Uterus (tissue), 4 donors: Measurements from ENCODE around the gene CYP27C1. TPM values are rescaled to one million over a fixed set of nuclear protein-coding genes. Genes with fewer than 3 reads are reported as not detected.

Source experiments
- DNase-seq, 2 donors: peaks; one replicate each; pipeline ENCODE4 v3.0.0-alpha.2; 2019 to 2020
- H3K27ac ChIP-seq, 2 donors: fragments of 200-600 bp; sonication (generic); 1 replicate in 1 of 2; 2 replicates in 1 of 2; pipeline ENCODE4 v1.5.1; 2016 to 2018
- H3K27me3 ChIP-seq, 2 donors: fragments of 200-600 bp; sonication (generic); one replicate each; pipeline ENCODE4 v1.5.1; 2018 to 2019; ENCODE audit warnings: control low read depth in 1 of 2
- H3K36me3 ChIP-seq, 2 donors: fragments of 200-600 bp; sonication (generic); one replicate each; pipeline ENCODE4 v1.5.1; 2019; ENCODE audit warnings: control low read depth in 1 of 2
- H3K4me1 ChIP-seq, 2 donors: fragments of 200-600 bp; sonication (generic); one replicate each; pipeline ENCODE4 v1.5.1; 2018 to 2019; ENCODE audit warnings: control low read depth in 1 of 2
- H3K4me3 ChIP-seq, 2 donors: fragments of 200-600 bp; sonication (generic); 1 replicate in 1 of 2; 2 replicates in 1 of 2; pipeline ENCODE4 v1.5.1; 2018 to 2019; ENCODE audit warnings: mild to moderate bottlenecking in 1 of 2
- H3K9me3 ChIP-seq, 2 donors: fragments of 200-600 bp; sonication (generic); one replicate each; pipeline ENCODE4 v1.5.1; 2019; ENCODE audit warnings: control low read depth in 1 of 2
- CTCF ChIP-seq, 4 experiments: fragments of 200-600 bp in 2 of 4; fragments of 450-650 bp in 2 of 4; sonication (generic) in 2 of 4; IDR thresholded peaks; one replicate each; pipeline ENCODE4 v1.5.1; 2016 to 2019; ENCODE audit warnings: antibody characterized with exemption in 4 of 4, mild to moderate bottlenecking in 2 of 4, moderate library complexity in 1 of 4
- POLR2A ChIP-seq, 2 donors: fragments of 450-650 bp; IDR thresholded peaks; one replicate each; pipeline ENCODE4 v1.6.1; 2016; ENCODE audit warnings: antibody characterized with exemption in 2 of 2, mild to moderate bottlenecking in 1 of 2, moderate library complexity in 1 of 2
- intact Hi-C: fragments of 100-400 bp; cut with DNase I; formaldehyde crosslinking; loops from one replicate; pipeline ENCODE4 v1.15.1; 2023; ENCODE audit warnings: low total_unique reads
- total RNA-seq, 4 donors: library from RNA; depleted of rRNA in 3 of 4; stranded (reverse); fragments of >200 nt in 3 of 4; gene quantifications; one replicate each; pipeline versions ENCODE4 v1.1.0 to v1.2.4, GENCODE V29; 2014 to 2023
- donor health status: DM: yes; HTN: yes; CAD: no.

CYP27C1 gene
- total RNA-seq, 4 donors from 2014 or later, result 1.2 to 7.1 TPM; not detected in 2

GRCh38 chr2:127200962-127201361 is 19.1 kb downstream of the CYP27C1 start:
- Histone ChIP-seq H3K27me3 (no peaks in the 10 kb centered on the region), H3K27ac (no peak overlapping the region), H3K4me3 (no peak overlapping the region), H3K9me3 (no peaks in the 10 kb centered on the region), H3K4me1 (no peaks in the 10 kb centered on the region), H3K36me3 (no peaks in the 10 kb centered on the region)
- DNase-seq, result no peak
- TF ChIP-seq CTCF (IDR thresholded peaks at IDR 0.05), result no peak
- TF ChIP-seq POLR2A (IDR thresholded peaks at IDR 0.05), result no peak
- intact Hi-C loops, result no loop called here

- Histone ChIP-seq H3K9me3 (no peaks in the 10 kb centered on the region), H3K4me1 (no peaks in the 10 kb centered on the region), H3K4me3 (no peak overlapping the region), H3K36me3 (no peaks in the 10 kb centered on the region), H3K27ac (no peak overlapping the region), H3K27me3 (no peaks in the 10 kb centered on the region)
- intact Hi-C loops, result no loop called here
- TF ChIP-seq CTCF (IDR thresholded peaks at IDR 0.05), result no peak
- TF ChIP-seq POLR2A (IDR thresholded peaks at IDR 0.05), result no peak
- no peak for DNase-seq
Observed at GRCh38 chr2:127199223-127199622, 20.9 kb downstream of the CYP27C1 start.

- H3K4me1 ChIP-seq, result no peaks in the 10 kb centered on the region
- no peak overlapping the region for H3K27ac ChIP-seq
- no peak overlapping the region for H3K4me3 ChIP-seq
- DNase-seq, result peak in 1 of 2 donors; percentile 38
- TF ChIP-seq CTCF (IDR thresholded peaks at IDR 0.05) (peak in 1 of 4 experiments; percentile 32), POLR2A (IDR thresholded peaks at IDR 0.05) (no peak)
- no peaks in the 10 kb centered on the region for H3K27me3 ChIP-seq
- no peaks in the 10 kb centered on the region for H3K9me3 ChIP-seq
- H3K36me3 ChIP-seq, result no peaks in the 10 kb centered on the region
- intact Hi-C loops, result no loop called here
Observed at GRCh38 chr2:127197475-127198385, 22.4 kb downstream of the CYP27C1 start.

GRCh38 chr2:127196998-127197397 is 23.1 kb downstream of the CYP27C1 start:
- intact Hi-C loops, result no loop called here
- Histone ChIP-seq H3K27ac (no peak overlapping the region), H3K4me1 (no peaks in the 10 kb centered on the region), H3K9me3 (no peaks in the 10 kb centered on the region), H3K27me3 (no peaks in the 10 kb centered on the region), H3K36me3 (no peaks in the 10 kb centered on the region), H3K4me3 (no peak overlapping the region)
- no peak for TF ChIP-seq CTCF (IDR thresholded peaks at IDR 0.05)
- TF ChIP-seq POLR2A (IDR thresholded peaks at IDR 0.05), result no peak
- DNase-seq, result no peak

GRCh38 chr2:127196549-127196948 is 23.6 kb downstream of the CYP27C1 start:
- DNase-seq, result no peak
- intact Hi-C loops, result no loop called here
- Histone ChIP-seq H3K27me3 (no peaks in the 10 kb centered on the region), H3K4me3 (no peak overlapping the region), H3K36me3 (no peaks in the 10 kb centered on the region), H3K27ac (no peak overlapping the region), H3K9me3 (no peaks in the 10 kb centered on the region), H3K4me1 (no peaks in the 10 kb centered on the region)
- TF ChIP-seq CTCF (IDR thresholded peaks at IDR 0.05), result no peak
